Smooth muscle cell (in vitro differentiated cells): ENCODE measurements around the gene SUSD4. TPM values are rescaled to one million over a fixed set of nuclear protein-coding genes. Genes with fewer than 3 reads are reported as not detected.

Experiments used
- DNase-seq: peaks from one replicate; lab custom pipeline; 2025; ENCODE audit not compliant: unreplicated experiment; lab: John Stamatoyannopoulos, UW
- H2AFZ ChIP-seq: fragments of 200-600 bp; sonication (generic); 2 replicates; pipeline ENCODE4 v1.6.0; 2016; ENCODE audit warnings: antibody characterized with exemption, low read depth, mild to moderate bottlenecking
- H3F3A ChIP-seq: fragments of 200-600 bp; sonication (generic); 2 replicates; pipeline ENCODE4 v1.6.0; 2017; ENCODE audit warnings: antibody characterized with exemption, low read depth
- H3K27ac ChIP-seq: fragments of 200-600 bp; sonication (generic); 2 replicates; pipeline ENCODE4 v1.5.1; 2016; ENCODE audit warnings: low read depth, mild to moderate bottlenecking
- H3K27me3 ChIP-seq: fragments of 200-600 bp; sonication (generic); 2 replicates; pipeline ENCODE4 v1.6.1; 2016; ENCODE audit warnings: low read depth, mild to moderate bottlenecking
- H3K36me3 ChIP-seq: fragments of 200-600 bp; sonication (generic); 2 replicates; pipeline ENCODE4 v1.5.1; 2016; ENCODE audit warnings: low read depth
- H3K4me1 ChIP-seq: fragments of 200-600 bp; sonication (generic); 2 replicates; pipeline ENCODE4 v1.5.1; 2016; ENCODE audit warnings: low read depth
- H3K4me2 ChIP-seq: fragments of 200-600 bp; sonication (generic); 2 replicates; pipeline ENCODE4 v1.6.0; 2016; ENCODE audit warnings: mild to moderate bottlenecking
- H3K4me3 ChIP-seq: fragments of 200-600 bp; sonication (generic); 2 replicates; pipeline ENCODE4 v1.5.1; 2016; ENCODE audit warnings: mild to moderate bottlenecking
- H3K79me2 ChIP-seq: fragments of 200-600 bp; sonication (generic); 2 replicates; pipeline ENCODE4 v1.6.0; 2016; ENCODE audit warnings: low read depth, mild to moderate bottlenecking
- H3K9ac ChIP-seq: fragments of 200-600 bp; sonication (generic); 2 replicates; pipeline ENCODE4 v1.6.0; 2016; ENCODE audit warnings: low read depth
- H3K9me3 ChIP-seq: fragments of 200-600 bp; sonication (generic); replicated peaks from 2 replicates; pipeline ENCODE4 v1.5.1; 2016; ENCODE audit warnings: low read depth
- H4K20me1 ChIP-seq: fragments of 200-600 bp; sonication (generic); 2 replicates; pipeline ENCODE4 v1.6.0; 2016; ENCODE audit warnings: low read depth
- whole genome bisulfite sequencing: methylation state at CpG from one replicate; pipeline ENCODE4 v1.1.7; 2016; ENCODE audit warnings: low lambda C conversion rate; 5-methylcytosine and 5-hydroxymethylcytosine counted together
- polyA plus RNA-seq: library from polyadenylated mRNA; unstranded; fragments of >200 nt; fragmentation: Nextera tagmentation; extraction: Ambion mirVana; gene quantifications from 2 replicates; pipeline ENCODE4 v1.2.1, GENCODE V29; 2016
- total RNA-seq: library from RNA; depleted of rRNA; stranded (reverse); fragments of >200 nt; gene quantifications from 2 replicates; pipeline ENCODE4 v1.2.3, GENCODE V29; 2014
- TF ChIP-seq, protein P1 (sequence below): fragments of 200-600 bp; sonication (generic); IDR thresholded peaks from 2 replicates; pipeline ENCODE4 v1.5.1; 2017; ENCODE audit warnings: borderline replicate concordance, mild to moderate bottlenecking, antibody characterized with exemption; ENCODE audit not compliant: insufficient read depth, poor library complexity, severe bottlenecking

Gene SUSD4
- total and polyA plus RNA-seq, 2 experiments from 2014 or later: 4.5 to 5.1 TPM

DNA sequence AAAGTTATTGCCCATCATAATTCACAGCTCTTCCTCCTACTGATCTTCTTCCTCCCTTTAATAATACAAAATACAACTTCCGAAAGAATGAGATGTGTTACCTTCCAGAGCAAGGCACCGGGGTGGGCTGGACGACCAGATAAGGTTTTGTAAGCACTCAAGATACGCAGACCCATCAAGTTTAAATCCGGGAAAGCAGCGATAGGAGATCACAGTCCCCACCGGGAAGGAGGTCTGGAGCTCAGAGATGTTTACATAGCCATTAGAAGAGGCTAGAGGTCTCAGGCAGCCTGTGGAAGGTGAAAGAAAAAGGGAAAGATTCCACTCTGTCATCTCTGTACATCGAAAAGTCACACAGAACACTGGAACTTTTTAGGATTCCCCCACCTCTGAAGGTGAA is 99.4 kb downstream of the SUSD4 start:
- no peak overlapping the region for H3K4me2 ChIP-seq
- WGBS: 30% methylated on average over 8 of the region's 8 CpGs
- H2AFZ ChIP-seq: no peak overlapping the region
- no peak overlapping the region for H3K4me3 ChIP-seq
- no peaks in the 10 kb centered on the region for H3K4me1 ChIP-seq
- TF ChIP-seq, protein P1, sequence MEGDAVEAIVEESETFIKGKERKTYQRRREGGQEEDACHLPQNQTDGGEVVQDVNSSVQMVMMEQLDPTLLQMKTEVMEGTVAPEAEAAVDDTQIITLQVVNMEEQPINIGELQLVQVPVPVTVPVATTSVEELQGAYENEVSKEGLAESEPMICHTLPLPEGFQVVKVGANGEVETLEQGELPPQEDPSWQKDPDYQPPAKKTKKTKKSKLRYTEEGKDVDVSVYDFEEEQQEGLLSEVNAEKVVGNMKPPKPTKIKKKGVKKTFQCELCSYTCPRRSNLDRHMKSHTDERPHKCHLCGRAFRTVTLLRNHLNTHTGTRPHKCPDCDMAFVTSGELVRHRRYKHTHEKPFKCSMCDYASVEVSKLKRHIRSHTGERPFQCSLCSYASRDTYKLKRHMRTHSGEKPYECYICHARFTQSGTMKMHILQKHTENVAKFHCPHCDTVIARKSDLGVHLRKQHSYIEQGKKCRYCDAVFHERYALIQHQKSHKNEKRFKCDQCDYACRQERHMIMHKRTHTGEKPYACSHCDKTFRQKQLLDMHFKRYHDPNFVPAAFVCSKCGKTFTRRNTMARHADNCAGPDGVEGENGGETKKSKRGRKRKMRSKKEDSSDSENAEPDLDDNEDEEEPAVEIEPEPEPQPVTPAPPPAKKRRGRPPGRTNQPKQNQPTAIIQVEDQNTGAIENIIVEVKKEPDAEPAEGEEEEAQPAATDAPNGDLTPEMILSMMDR: no peak
- no peaks in the 10 kb centered on the region for H4K20me1 ChIP-seq
- no peaks in the 10 kb centered on the region for H3F3A ChIP-seq
- no peaks in the 10 kb centered on the region for H3K27me3 ChIP-seq
- H3K27ac ChIP-seq: no peak overlapping the region
- H3K9ac ChIP-seq: no peak overlapping the region
- H3K36me3 ChIP-seq: no peaks in the 10 kb centered on the region
- no peaks in the 10 kb centered on the region for H3K9me3 ChIP-seq
- H3K79me2 ChIP-seq: no peaks in the 10 kb centered on the region
- DNase-seq: no peak

DNA sequence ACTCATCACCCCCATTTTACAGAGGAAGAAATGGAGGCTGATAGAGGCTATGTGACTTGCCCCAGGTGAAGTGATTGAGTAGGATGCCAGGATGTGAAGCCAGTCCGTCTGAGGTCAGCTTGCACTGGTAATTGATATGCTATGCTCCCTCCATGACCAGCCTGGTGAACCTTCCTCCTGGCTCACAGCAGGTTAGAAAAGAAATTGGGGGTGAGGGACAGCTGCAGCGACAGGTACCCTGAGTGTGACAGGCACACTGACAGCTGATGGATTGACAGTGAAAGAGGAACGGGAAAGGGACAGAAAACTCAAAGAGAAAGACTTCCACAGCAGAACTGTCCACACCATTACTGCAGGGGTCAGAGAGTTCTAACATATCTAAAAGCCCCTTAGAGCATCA is 102.1 kb downstream of the SUSD4 start:
- H3K4me3 ChIP-seq: no peak overlapping the region
- no peak overlapping the region for H2AFZ ChIP-seq
- H4K20me1 ChIP-seq: no peaks in the 10 kb centered on the region
- TF ChIP-seq, protein P1: no peak
- H3F3A ChIP-seq: no peaks in the 10 kb centered on the region
- no peaks in the 10 kb centered on the region for H3K27me3 ChIP-seq
- H3K4me2 ChIP-seq: no peak overlapping the region
- DNase-seq: no peak
- H3K9me3 ChIP-seq: no peaks in the 10 kb centered on the region
- whole genome bisulfite sequencing: 95% methylated on average over 3 of the region's 3 CpGs
- no peak overlapping the region for H3K27ac ChIP-seq
- H3K4me1 ChIP-seq: peaks cover 7% of the 10 kb centered on the region
- H3K36me3 ChIP-seq: no peaks in the 10 kb centered on the region
- no peaks in the 10 kb centered on the region for H3K79me2 ChIP-seq
- H3K9ac ChIP-seq: no peak overlapping the region

DNA sequence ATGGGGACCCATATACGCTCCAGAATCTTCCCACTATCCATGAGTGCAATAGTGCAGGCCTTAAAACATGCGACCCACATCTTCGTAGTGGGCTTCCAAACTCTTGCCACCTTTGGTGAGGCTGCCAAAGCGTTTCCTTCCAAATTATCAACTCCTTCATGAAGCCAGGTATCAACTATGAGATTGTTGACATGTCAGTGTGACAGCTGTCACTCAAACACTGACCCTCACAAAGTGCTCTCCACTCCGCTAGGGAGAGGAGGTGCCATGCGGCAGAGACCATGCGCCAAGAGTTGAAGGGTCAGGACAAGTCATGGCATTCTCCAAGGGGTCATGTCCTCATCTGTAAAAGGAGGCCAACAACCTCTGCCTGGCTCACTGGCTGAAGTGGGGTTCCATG is 103.3 kb downstream of the SUSD4 start:
- Histone ChIP-seq H3F3A (no peaks in the 10 kb centered on the region), H3K9me3 (no peaks in the 10 kb centered on the region), H3K4me3 (no peak overlapping the region), H3K9ac (no peak overlapping the region), H3K36me3 (no peaks in the 10 kb centered on the region), H3K27ac (no peak overlapping the region), H3K27me3 (no peaks in the 10 kb centered on the region), H3K79me2 (no peaks in the 10 kb centered on the region), H2AFZ (no peak overlapping the region), H4K20me1 (no peaks in the 10 kb centered on the region), H3K4me1 (peaks cover 7% of the 10 kb centered on the region), H3K4me2 (no peak overlapping the region)
- TF ChIP-seq, protein P1: no peak
- WGBS: 95% methylated on average over 7 of the region's 7 CpGs
- no peak for DNase-seq

DNA sequence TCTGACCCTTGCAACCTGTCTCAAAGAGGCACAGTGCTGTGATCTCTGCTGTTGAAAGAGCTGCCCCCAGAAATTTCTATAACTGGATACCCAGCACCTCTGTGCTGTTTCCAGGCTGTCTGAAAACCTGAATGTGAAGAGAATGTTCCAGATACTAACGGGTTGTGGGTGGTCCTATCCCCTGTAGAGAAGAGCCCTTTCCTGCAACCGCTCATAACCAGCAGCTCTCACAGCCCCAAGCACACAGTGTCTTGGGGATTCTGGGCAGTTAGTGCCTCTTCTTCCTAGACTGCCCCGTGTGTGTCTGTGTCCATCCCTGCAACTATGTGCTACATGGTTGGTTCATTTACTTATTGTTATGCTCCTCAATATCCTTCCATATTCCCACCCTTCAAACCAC is 104.5 kb downstream of the SUSD4 start:
- Histone ChIP-seq H4K20me1 (no peaks in the 10 kb centered on the region), H3K36me3 (no peaks in the 10 kb centered on the region), H3K4me1 (peaks cover 7% of the 10 kb centered on the region), H3K4me3 (no peak overlapping the region), H2AFZ (no peak overlapping the region), H3K9me3 (no peaks in the 10 kb centered on the region), H3K4me2 (no peak overlapping the region), H3K79me2 (no peaks in the 10 kb centered on the region), H3K9ac (no peak overlapping the region), H3F3A (no peaks in the 10 kb centered on the region), H3K27ac (no peak overlapping the region), H3K27me3 (no peaks in the 10 kb centered on the region)
- DNase-seq: no peak
- TF ChIP-seq, protein P1: no peak
- 95% methylated on average over 3 of the region's 3 CpGs for WGBS
